CD4-positive, alpha-beta T cell treated with Interleukin-12 subunit alpha and Interleukin-12 subunit beta, for 1 hour (primary cell): ENCODE results near the gene SP6.

Source experiments
- DNase-seq: peaks from one replicate; pipeline ENCODE4 v3.0.0-alpha.2; 2020

SP6 gene

GRCh38 chr17:47850692-47851573, at the start of gene SP6:
Gene SP6 (minus strand): TSS chr17:47851163. CDS start chr17:47848429, 2,734 bp downstream.
- DNase-seq: peak; percentile 70

GRCh38 chr17:47899643-47900042, 48.7 kb upstream of the SP6 start:
- DNase-seq: no peak

DNA sequence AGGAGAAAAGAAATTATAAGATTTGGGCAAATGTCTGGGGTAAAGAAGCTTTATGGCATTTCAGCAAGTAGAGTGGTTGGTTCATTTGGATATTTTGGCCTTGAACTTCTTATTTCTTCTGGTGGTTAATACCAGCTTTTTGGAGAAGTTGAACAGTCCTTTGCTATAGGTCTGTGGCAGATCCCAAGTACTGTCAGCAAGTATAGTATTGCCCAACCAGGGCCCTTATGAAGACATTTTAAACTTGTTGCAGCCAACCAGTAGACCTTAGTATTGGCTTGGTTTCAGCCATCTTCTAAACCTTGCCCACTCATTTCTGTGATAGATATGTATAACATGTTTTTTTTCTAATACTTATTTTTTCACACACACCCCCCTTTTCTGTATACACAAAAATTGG, 47.3 kb upstream of the SP6 start:
- DNase-seq: no peak

DNA sequence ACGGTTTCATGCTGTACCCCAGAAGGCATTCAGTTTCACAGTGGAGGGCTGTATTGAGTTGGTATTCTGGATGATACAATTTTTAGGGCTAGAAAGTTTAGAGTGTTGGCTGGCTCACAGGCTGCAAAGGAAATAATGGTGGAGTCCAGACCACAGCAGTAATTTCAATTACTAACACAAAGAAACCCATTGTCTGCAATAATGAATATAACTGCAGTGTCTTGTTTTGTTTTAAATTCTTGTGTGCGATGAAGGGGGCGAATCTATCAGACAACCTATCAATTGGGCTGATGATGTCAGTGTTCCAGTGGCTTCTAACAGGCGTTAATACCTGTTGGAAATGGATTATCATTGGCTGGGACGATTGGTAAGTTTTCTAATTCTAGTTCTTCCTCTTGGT, 46.6 kb upstream of the SP6 start:
- DNase-seq: no peak

DNA sequence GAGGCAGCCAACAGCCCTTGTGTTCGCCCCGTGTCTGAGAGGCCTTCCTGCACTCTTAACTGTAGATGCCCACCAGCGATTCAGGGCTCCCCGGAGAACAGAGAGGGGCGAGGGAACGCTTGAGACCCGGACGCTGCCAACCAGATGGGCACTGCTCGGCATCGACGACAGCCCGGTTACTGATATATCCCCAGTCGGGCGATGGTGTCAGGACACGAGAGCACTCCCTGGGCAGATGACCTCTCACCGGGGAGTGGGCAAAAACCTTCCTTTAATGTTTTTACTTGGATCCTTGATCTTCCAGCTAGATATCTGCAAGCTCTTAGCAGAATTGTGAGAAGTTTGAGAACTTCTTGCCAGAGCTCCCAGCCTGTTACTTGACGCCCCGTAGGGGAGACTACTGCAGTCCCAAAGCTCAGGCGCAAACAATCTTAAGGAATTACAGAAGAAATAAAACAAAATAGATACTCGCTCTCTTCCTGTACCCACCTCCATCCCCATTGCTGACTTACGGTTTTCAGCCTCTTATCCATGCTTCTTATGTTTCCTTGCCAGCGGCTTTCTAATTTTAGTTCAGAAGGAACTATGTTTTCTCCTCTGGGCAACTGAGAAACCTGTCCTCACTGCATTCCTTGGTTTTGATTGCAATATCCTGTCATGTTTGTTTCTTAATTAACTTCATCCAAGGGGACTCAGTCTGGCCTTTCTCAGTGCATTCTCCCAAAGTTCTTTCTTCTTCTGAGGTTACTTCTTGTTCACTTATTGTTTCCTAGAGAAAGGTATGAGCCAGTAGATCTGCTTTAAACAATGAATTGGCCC, 45.9 kb upstream of the SP6 start:
- no peak for DNase-seq

DNA sequence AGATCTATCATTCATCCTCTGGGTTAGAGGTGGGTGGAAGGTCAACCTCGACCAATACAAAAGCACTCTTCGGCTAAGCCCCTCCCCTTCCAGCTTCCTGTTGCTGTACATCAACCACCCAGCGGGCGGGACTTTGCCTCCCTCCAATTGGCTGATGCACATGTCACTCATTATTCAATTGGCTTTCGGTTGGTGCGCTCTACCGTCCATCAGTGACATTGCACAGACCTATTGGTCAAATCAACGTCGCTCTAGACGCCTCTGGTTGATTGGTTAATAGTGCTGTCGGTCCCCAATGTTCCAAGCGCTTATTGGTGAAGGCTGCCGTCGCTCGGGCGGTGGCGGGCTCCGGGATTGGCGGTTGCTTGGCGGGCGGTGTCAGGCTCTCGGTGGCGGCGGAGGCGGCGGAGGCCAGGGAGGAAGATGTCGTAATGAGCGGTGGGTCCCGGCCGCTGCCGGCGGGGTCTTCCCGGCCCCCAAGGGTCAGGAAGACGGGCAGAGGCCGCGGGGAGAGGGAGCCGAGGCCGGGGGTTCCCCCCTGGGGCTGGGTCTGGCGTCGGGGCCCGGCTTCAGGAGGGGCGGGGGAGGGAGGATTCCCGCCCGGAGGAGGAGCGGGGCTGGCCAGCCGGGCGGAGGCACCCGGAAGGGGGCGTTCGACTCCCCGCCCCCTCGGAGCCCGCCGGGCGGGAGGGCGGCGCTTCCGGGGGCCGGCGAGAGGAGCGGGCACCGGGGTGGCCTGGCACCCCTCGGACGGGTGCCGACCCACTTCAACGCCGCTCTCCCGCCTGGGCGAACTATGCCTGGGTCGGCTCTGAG, 45.1 kb upstream of the SP6 start, which contains the start of gene SP2:
Gene SP2, plus strand, starts transcription at position 381 of the 816 bp plus-strand sequence. Its CDS starts 51 bp downstream, at position 432.
- peak; percentile 100 for DNase-seq

GRCh38 chr17:47895347-47895855, 44.4 kb upstream of the SP6 start:
- no peak for DNase-seq

- no peak for DNase-seq
Observed at GRCh38 chr17:47894498-47895346, 43.8 kb upstream of the SP6 start.

DNA sequence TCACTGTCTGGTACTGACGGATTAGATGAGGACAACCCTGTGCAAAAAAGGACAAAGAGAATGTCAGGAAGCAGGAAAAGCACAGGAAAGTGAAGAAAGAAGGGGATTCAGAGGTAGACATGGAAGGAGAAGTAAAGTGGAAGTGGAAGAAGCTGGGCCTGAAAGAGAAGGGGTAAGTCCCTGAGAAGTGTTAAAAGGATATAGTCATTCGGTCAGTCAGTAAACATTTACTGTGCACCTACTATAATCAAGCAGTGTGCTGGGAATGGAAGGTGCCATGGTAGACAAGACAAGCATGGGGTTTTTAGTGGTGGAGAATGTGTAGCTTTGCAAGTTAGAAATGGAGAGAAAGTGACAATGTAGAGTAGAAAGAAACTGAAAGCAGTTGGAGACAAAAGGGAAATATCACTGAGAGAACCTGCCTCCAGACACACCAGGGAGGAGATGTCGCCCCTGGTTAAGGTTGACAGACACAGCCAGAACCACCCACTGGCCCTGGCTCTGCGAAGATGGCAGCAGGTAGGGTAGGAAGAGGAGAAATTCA, 40.7 kb upstream of the SP6 start:
- DNase-seq: no peak

GRCh38 chr17:47889734-47890529, 39.0 kb upstream of the SP6 start:
- peak; percentile 90 for DNase-seq

DNA sequence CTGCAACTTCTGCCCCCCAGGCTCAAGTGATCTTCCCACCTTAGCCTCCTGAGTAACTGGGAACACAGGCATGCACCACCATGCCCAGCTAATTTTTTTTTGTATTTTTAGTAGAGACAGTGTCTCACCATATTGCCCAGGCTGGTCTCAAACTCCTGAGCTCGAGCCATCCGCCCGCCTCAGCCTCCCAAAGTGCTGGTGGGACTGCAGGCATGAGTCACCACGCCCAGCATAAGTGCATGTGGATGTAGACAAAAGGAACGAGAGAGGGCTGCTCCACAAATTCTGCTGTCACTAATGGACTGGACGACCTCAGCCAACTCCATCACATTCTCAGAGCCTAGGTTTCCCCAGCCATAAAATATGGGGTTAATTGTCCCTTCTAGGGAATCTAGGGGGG, 37.3 kb upstream of the SP6 start:
- no peak for DNase-seq

DNA sequence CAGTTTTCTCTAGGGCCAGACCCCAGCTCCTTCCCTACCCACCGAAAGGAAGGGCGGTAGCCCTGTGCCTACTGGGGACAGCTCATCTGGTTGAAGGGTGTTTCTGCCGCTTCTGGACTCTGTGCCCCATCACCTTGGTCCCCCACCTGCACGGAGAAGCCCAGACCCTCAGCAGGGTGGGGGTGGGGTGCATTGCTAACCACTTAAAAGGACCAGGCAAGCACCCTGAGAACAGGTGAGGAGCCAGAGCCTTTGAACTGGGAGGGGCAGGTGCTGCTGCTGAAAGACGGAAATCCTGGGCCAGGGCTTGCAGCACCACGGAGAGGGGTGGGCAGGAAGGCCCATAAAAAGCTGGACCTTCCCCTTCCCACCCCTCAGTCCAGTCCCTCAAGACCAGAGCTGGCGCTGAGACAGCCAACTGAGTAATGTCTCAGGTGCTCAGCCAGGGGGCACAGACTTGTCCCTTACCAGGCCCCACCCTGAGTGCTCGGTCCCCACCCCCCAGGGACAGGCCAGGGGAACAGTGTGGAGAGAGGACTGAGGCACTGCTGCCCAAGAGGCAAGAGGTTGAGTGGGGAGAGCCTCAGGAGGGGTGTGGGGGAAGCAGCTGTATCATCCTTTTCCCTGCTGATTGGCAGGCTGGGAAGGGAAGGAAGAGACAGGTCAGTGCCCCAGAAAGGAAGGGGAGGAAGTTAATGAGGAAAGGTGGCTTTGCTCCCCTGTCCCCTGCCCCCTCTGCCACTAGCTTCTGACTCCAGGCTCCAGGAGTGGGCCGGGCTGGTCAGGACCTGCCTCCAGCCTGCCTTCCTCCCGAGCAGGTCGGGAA, 34.2 kb upstream of the SP6 start:
- peak; percentile 12 for DNase-seq

DNA sequence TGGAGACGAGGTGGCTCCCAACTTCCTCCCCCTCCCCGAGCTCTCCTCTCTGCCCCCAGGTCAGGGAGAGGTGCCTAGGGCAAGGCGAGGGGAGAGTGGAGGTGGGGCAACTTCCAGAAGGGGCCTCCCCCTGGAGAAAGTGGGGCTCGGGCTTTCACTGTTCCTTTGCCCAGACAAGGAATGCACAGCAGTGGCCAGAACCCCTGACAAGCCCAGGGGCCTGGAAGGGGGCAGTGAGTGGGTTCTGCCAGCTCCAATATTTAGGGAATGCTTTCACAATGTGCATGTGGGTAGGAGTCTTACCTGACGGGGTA, 33.4 kb upstream of the SP6 start:
- DNase-seq: no peak

- no peak for DNase-seq
Observed at GRCh38 chr17:47883589-47884426, 32.8 kb upstream of the SP6 start.

- no peak for DNase-seq
Observed at GRCh38 chr17:47882695-47883588, 32.0 kb upstream of the SP6 start.

DNA sequence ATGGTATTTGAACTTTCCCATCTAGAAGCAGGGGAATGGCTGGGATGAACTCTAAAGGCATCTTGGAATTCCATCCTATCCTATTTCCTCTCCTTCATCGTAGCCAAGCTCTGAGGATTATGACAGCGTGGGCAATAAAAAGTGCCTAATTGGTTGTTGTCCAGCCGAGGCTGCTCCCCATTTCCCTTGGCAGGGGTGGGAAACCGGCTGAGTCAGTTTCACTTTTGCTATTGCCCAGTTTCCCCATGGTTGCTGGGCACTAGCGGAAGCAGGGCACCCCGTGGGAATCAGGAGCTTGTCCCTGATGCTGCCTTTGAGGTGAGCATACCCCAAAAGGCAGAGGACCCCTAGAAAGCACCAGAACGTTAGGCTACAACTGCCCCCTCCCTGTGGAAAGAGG, 31.3 kb upstream of the SP6 start:
- DNase-seq: no peak

DNA sequence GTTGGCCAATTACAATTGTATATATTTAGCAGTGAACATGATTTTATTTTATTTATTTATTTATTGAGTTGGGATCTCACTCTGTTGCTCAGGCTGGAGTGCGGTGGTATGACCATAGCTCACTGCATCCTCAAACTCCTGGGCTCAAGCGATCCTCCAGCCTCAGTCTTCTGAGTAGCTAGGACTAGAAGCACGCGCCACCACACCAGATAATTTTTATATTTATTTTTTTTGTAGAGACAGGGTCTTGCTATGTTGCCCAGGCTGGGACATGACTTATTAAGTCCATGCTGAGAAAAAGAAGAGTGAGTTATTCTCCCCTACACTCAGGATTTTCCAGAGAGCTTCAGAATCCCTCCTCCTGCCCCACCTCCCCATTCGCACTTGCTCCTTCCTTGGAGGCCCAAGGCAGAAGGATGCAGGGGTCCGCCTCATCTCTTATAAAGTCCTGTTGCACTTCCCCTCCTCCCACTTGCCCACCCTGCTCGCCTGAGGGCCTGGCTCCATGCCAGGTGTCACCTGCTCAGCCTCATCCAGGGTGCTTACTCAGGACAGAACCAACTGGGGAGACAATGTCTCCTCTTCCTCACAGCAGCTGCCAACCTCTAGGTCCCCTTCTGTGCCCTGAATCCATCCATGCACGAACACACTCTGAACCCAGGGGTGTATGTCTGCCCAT, 29.0 kb upstream of the SP6 start:
- DNase-seq: no peak
